ENCODE measurements around the gene CCSER1. TPM values are rescaled to one million over a fixed set of nuclear protein-coding genes. Genes with fewer than 3 reads are reported as not detected.

The CCSER1 gene
- total RNA-seq, 4 donors from 2014 or later, result 27.5 to 66.5 (median 54.3) TPM

GRCh38 chr4:90841676-90842075 is 714.5 kb downstream of the CCSER1 start:
- H3K4me1 ChIP-seq, result peaks cover 0 to 7% (median 0%) of the 10 kb centered on the region in 4 donors
- DNase-seq, result no peak
- no peaks in the 10 kb centered on the region for H3K27me3 ChIP-seq
- no peaks in the 10 kb centered on the region for H3K36me3 ChIP-seq
- no peak overlapping the region for H3K4me3 ChIP-seq
- H3K9me3 ChIP-seq, result no peaks in the 10 kb centered on the region
- no peak overlapping the region for H3K27ac ChIP-seq
- no peak for TF ChIP-seq CTCF (IDR thresholded peaks at IDR 0.05)
- no peak for TF ChIP-seq POLR2A (IDR thresholded peaks at IDR 0.05)

- TF ChIP-seq POLR2A (IDR thresholded peaks at IDR 0.05), result no peak
- no peak for TF ChIP-seq CTCF (IDR thresholded peaks at IDR 0.05)
- no peak for DNase-seq
Observed at GRCh38 chr4:90842960-90843359, 715.8 kb downstream of the CCSER1 start.

GRCh38 chr4:90844241-90844640 is 717.0 kb downstream of the CCSER1 start:
- no peak overlapping the region for H3K27ac ChIP-seq
- H3K4me1 ChIP-seq, result peaks cover 0 to 7% (median 0%) of the 10 kb centered on the region in 4 donors
- no peak for DNase-seq
- H3K36me3 ChIP-seq, result no peaks in the 10 kb centered on the region
- no peaks in the 10 kb centered on the region for H3K27me3 ChIP-seq
- TF ChIP-seq CTCF (IDR thresholded peaks at IDR 0.05) (no peak), POLR2A (IDR thresholded peaks at IDR 0.05) (no peak)
- H3K4me3 ChIP-seq, result no peak overlapping the region
- no peaks in the 10 kb centered on the region for H3K9me3 ChIP-seq

More at GRCh38 chr4:90842960-90843359, 715.8 kb downstream of the CCSER1 start:
- Histone ChIP-seq H3K4me1 (peaks cover 0 to 7% (median 0%) of the 10 kb centered on the region in 4 donors), H3K27me3 (no peaks in the 10 kb centered on the region), H3K9me3 (no peaks in the 10 kb centered on the region), H3K4me3 (no peak overlapping the region), H3K27ac (no peak overlapping the region), H3K36me3 (no peaks in the 10 kb centered on the region)

DNA sequence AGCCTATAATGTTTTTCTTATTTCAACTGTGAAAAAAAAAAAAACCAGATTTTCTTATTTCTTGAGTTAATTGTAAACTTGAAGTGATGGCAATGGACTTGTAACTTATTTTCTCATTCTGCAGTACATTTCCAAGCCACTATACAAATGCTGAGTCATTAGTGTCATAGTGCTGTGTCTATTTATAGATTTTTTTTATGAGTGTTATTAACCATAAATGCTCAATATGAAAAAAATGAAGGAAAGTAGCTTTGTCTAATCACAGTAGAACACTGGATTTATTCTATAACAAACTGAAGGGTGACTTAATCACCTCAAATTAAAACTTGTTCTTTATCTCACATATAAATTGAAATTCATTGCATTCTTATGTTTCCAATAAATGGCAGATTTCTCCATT is 718.6 kb downstream of the CCSER1 start:
- peaks cover 0 to 7% (median 0%) of the 10 kb centered on the region in 4 donors for H3K4me1 ChIP-seq
- TF ChIP-seq POLR2A (IDR thresholded peaks at IDR 0.05), result no peak
- TF ChIP-seq CTCF (IDR thresholded peaks at IDR 0.05), result peak in 2 of 6 experiments; percentile 31 to 37
- H3K9me3 ChIP-seq, result no peaks in the 10 kb centered on the region
- no peak overlapping the region for H3K4me3 ChIP-seq
- H3K27ac ChIP-seq, result no peak overlapping the region
- no peak for DNase-seq
- H3K36me3 ChIP-seq, result no peaks in the 10 kb centered on the region
- no peaks in the 10 kb centered on the region for H3K27me3 ChIP-seq

DNA sequence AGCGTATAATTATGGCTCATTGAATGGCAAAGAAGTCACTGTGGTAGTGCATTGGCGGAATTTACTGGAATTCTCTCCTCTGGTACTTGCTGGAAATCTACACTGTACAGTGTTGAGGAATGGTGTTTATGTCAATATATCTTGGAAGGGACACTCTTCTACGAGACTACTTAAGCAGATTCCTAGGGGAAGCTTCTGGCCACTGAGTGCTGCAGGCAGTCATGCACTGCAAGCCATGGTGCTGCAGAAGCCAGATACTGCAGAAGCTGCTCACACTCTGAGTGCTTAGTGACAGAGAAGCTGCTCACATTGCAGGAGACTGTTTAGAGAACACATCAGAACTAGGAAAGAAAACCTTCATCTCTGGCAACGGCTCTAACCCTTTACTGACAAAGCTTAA is 725.0 kb downstream of the CCSER1 start:
- TF ChIP-seq CTCF (IDR thresholded peaks at IDR 0.05), result no peak
- no peak for TF ChIP-seq POLR2A (IDR thresholded peaks at IDR 0.05)
- Histone ChIP-seq H3K36me3 (no peaks in the 10 kb centered on the region), H3K27ac (no peak overlapping the region), H3K27me3 (no peaks in the 10 kb centered on the region), H3K4me3 (no peak overlapping the region), H3K4me1 (no peaks in the 10 kb centered on the region), H3K9me3 (no peaks in the 10 kb centered on the region)
- no peak for DNase-seq

DNA sequence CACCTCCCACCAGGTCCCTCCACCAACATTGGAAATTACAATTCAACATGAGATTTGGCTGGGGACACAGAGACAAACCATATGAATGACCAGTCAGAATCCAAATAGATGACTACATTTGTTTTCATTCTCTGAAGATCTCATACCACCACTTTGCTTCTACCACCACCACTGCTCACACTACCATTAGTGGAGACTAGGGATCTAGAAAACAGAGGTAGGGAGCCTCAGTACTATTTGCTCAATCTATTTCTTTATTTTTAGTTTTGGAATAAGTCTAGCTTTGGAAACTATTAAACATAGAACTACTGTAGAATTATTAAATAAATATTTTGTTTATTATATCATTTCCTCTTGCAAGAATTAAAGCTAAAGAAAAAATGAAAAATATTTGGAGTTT is 727.9 kb downstream of the CCSER1 start:
- no peaks in the 10 kb centered on the region for H3K27me3 ChIP-seq
- no peak overlapping the region for H3K4me3 ChIP-seq
- no peak for DNase-seq
- TF ChIP-seq CTCF (IDR thresholded peaks at IDR 0.05) (no peak), POLR2A (IDR thresholded peaks at IDR 0.05) (no peak)
- no peaks in the 10 kb centered on the region for H3K9me3 ChIP-seq
- no peaks in the 10 kb centered on the region for H3K36me3 ChIP-seq
- no peaks in the 10 kb centered on the region for H3K4me1 ChIP-seq
- no peak overlapping the region for H3K27ac ChIP-seq
